B cell (primary cell): ENCODE results near the gene CPLX3. TPM values are rescaled to one million over a fixed set of nuclear protein-coding genes. Genes with fewer than 3 reads are reported as not detected.

Source experiments
- ATAC-seq: fragments of 200-7000 bp; cut with Tn5 transposase; one replicate; pipeline ENCODE4 v1.10.0; 2021; ENCODE audit warnings: low read depth, mild to moderate bottlenecking, moderate number of reproducible peaks, moderate library complexity
- CTCF ChIA-PET: fragments of 350-600 bp; sonication (Branson Sonifier 250); formaldehyde crosslinking; loops from one replicate; lab custom pipeline; 2021; ENCODE audit warnings: antibody characterized with exemption, inconsistent platforms; lab: Charles Lee
- POLR2A ChIA-PET: fragments of 350-600 bp; sonication (Branson Sonifier 250); formaldehyde crosslinking; loops from one replicate; lab custom pipeline; 2021; ENCODE audit warnings: antibody characterized with exemption; lab: Charles Lee
- DNase-seq: peaks from one replicate; pipeline ENCODE4 v3.0.0; 2013
- H2AFZ ChIP-seq: 2 replicates; pipeline ENCODE4 v1.6.1; 2012; ENCODE audit warnings: mild to moderate bottlenecking, low read depth, low read length; ENCODE audit not compliant: insufficient read depth, poor library complexity, severe bottlenecking
- H3K27ac ChIP-seq, 2 donors: 1 replicate in 1 of 2; 2 replicates in 1 of 2; pipeline ENCODE4 v1.5.1; 2012 to 2013; ENCODE audit warnings: low read length in 2 of 2, mild to moderate bottlenecking in 2 of 2, moderate library complexity in 1 of 2
- H3K27me3 ChIP-seq, 4 experiments: fragments of 200-600 bp in 1 of 4; sonication (generic) in 1 of 4; replicated peaks in 1 of 4; 1 replicate in 2 of 4; 2 replicates in 2 of 4; pipeline versions ENCODE4 v1.6.1 to v1.7.0; 2013 to 2016; ENCODE audit warnings: low read length in 3 of 4, mild to moderate bottlenecking in 2 of 4, mixed read lengths in 1 of 4, moderate library complexity in 1 of 4; ENCODE audit not compliant: insufficient read depth in 4 of 4, control insufficient read depth in 3 of 4; ENCODE audit errors: control extremely low read depth in 1 of 4
- H3K36me3 ChIP-seq, 2 experiments: replicated peaks in 1 of 2; 1 replicate in 1 of 2; 2 replicates in 1 of 2; pipeline versions ENCODE4 v1.6.1 to v1.7.1; 2013; ENCODE audit warnings: low read length in 1 of 2; ENCODE audit not compliant: insufficient read depth in 2 of 2, control insufficient read depth in 1 of 2; ENCODE audit errors: control extremely low read depth in 1 of 2, extremely low read depth in 1 of 2
- H3K4me1 ChIP-seq, 2 donors: fragments of 200-600 bp in 1 of 2; sonication (generic) in 1 of 2; 1 replicate in 1 of 2; 2 replicates in 1 of 2; pipeline versions ENCODE4 v1.5.1 to v1.6.1; 2013 to 2017; ENCODE audit warnings: low read length in 2 of 2; ENCODE audit not compliant: control insufficient read depth in 2 of 2, insufficient read depth in 2 of 2
- H3K4me2 ChIP-seq: replicated peaks from 2 replicates; pipeline ENCODE3; 2012; ENCODE audit warnings: mild to moderate bottlenecking, low read depth, low read length; ENCODE audit not compliant: poor library complexity, severe bottlenecking
- H3K4me3 ChIP-seq, 5 experiments: fragments of 200-600 bp in 1 of 5; sonication (generic) in 1 of 5; 1 replicate in 3 of 5; 2 replicates in 2 of 5; pipeline versions ENCODE4 v1.5.1 to v1.7.0; 2011 to 2016; ENCODE audit warnings: low read length in 4 of 5, mild to moderate bottlenecking in 4 of 5, low read depth in 2 of 5, control low read depth in 1 of 5, moderate library complexity in 1 of 5; ENCODE audit not compliant: insufficient read depth in 1 of 5; ENCODE audit errors: control extremely low read depth in 1 of 5, extremely low read depth in 1 of 5
- H3K79me2 ChIP-seq: fragments of 200-600 bp; sonication (generic); one replicate; pipeline ENCODE4 v1.6.0; 2016; ENCODE audit warnings: low read length; ENCODE audit not compliant: control insufficient read depth, insufficient read depth
- H3K9ac ChIP-seq: fragments of 200-600 bp; sonication (generic); 2 replicates; pipeline ENCODE4 v1.6.1; 2017; ENCODE audit warnings: mild to moderate bottlenecking, low read length, moderate library complexity
- H3K9me3 ChIP-seq, 3 donors: one replicate each; pipeline versions ENCODE4 v1.6.1 to v1.7.1; 2013; ENCODE audit warnings: low read length in 2 of 3; ENCODE audit not compliant: control insufficient read depth in 2 of 3, insufficient read depth in 1 of 3; ENCODE audit errors: control extremely low read depth in 1 of 3
- H4K20me1 ChIP-seq: 2 replicates; pipeline ENCODE4 v1.6.0; 2012; ENCODE audit warnings: mild to moderate bottlenecking, low read length; ENCODE audit not compliant: insufficient read depth, control insufficient read depth, poor library complexity, severe bottlenecking
- H3K27ac Mint-ChIP-seq: one replicate; pipeline ENCODE4 v1.8.0; 2021; ENCODE audit warnings: mixed read lengths
- H3K27me3 Mint-ChIP-seq: one replicate; pipeline ENCODE4 v1.8.0; 2021; ENCODE audit warnings: mixed read lengths
- H3K4me1 Mint-ChIP-seq: one replicate; pipeline ENCODE4 v1.8.0; 2021; ENCODE audit warnings: mixed read lengths
- H3K4me3 Mint-ChIP-seq: one replicate; pipeline ENCODE4 v1.8.0; 2021; ENCODE audit warnings: mixed read lengths
- H3K9me3 Mint-ChIP-seq: one replicate; pipeline ENCODE4 v1.8.0; 2022; ENCODE audit warnings: mixed read lengths; ENCODE audit not compliant: insufficient read depth
- EZH2 ChIP-seq: IDR thresholded peaks from 2 replicates; pipeline ENCODE4 v1.6.1; 2012; ENCODE audit warnings: borderline replicate concordance, low read depth, mild to moderate bottlenecking, moderate library complexity, low read length; ENCODE audit not compliant: insufficient read depth, poor library complexity, severe bottlenecking
- WGBS: methylation state at CpG from one replicate; pipeline ENCODE4 v1.1.5; 2013; ENCODE audit warnings: missing lambda C conversion rate; ENCODE audit not compliant: insufficient coverage; 5-methylcytosine and 5-hydroxymethylcytosine counted together
- intact Hi-C: fragments of 100-400 bp; cut with micrococcal nuclease; formaldehyde crosslinking; loops from one replicate; pipeline ENCODE4 v1.10.0; 2022
- polyA plus RNA-seq: library from polyadenylated mRNA; depleted of rRNA; stranded (reverse); fragments of >200 nt; gene quantifications from 2 replicates; pipeline ENCODE4 v1.2.3, GENCODE V29; 2012
- total RNA-seq, 2 donors: library from RNA; stranded (reverse); fragments of 120-200 nt in 1 of 2; gene quantifications; 1 replicate in 1 of 2; 2 replicates in 1 of 2; pipeline versions ENCODE4 v1.2.3 to v1.2.4, GENCODE V29; 2013 to 2022
- TF ChIP-seq, protein P1 (sequence below): fragments of 200-600 bp; IDR thresholded peaks from one replicate; pipeline ENCODE4 v1.8.0; 2022; ENCODE audit warnings: antibody characterized with exemption, mild to moderate bottlenecking

The CPLX3 gene
- total and polyA plus RNA-seq, 2 donors (not counting 1 experiment from before 2014, with no cell fraction given): 0.60 TPM; not detected in 1

DNA sequence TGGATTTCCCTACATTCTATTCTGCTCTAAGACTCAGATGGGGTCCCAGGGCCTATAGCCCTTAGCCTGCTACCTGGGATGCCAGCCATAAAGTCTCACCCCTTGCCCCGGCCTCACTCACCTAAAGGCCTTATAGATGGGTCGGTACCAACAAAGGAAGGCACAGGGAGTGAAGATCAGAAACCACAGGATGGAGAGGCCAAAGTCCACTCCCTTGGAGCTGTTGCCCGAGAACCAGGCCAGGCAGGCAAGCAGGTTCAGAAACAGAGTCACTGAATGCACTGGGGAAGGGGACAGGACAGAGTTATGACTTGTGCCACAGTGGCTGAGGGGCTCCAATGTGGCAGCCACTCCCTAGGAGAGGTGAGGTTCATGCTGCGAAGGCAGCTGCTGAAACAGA is 24.0 kb downstream of the CPLX3 start:
- Histone ChIP-seq H3K27me3 (no peaks in the 10 kb centered on the region), H3K4me3 (no peak overlapping the region), H3K4me1 (peaks cover 3 to 6% of the 10 kb centered on the region in 2 donors), H3K79me2 (peaks cover 9% of the 10 kb centered on the region), H2AFZ (no peak overlapping the region), H3K4me2 (no peak overlapping the region), H4K20me1 (peaks cover 32% of the 10 kb centered on the region), H3K9ac (no peak overlapping the region), H3K36me3 (peaks cover 1 to 69% of the 10 kb centered on the region in 2 experiments), H3K9me3 (no peaks in the 10 kb centered on the region), H3K27ac (no peak overlapping the region)
- DNase-seq: no peak
- Mint-ChIP-seq H3K27ac (no peak overlapping the region), H3K4me1 (peaks cover 13% of the 10 kb centered on the region), H3K27me3 (no peaks in the 10 kb centered on the region), H3K9me3 (no peaks in the 10 kb centered on the region), H3K4me3 (no peak overlapping the region)
- ChIA-PET CTCF (interaction anchor here (1.1 kb wide), 1 partner anchor 79 kb away, joined by 3 read pairs; no protein-coding TSS in a partner anchor), POLR2A (no interaction called here)
- 100% methylated on average over 3 of the region's 4 CpGs for WGBS
- TF ChIP-seq EZH2: no peak
- TF ChIP-seq, protein P1, sequence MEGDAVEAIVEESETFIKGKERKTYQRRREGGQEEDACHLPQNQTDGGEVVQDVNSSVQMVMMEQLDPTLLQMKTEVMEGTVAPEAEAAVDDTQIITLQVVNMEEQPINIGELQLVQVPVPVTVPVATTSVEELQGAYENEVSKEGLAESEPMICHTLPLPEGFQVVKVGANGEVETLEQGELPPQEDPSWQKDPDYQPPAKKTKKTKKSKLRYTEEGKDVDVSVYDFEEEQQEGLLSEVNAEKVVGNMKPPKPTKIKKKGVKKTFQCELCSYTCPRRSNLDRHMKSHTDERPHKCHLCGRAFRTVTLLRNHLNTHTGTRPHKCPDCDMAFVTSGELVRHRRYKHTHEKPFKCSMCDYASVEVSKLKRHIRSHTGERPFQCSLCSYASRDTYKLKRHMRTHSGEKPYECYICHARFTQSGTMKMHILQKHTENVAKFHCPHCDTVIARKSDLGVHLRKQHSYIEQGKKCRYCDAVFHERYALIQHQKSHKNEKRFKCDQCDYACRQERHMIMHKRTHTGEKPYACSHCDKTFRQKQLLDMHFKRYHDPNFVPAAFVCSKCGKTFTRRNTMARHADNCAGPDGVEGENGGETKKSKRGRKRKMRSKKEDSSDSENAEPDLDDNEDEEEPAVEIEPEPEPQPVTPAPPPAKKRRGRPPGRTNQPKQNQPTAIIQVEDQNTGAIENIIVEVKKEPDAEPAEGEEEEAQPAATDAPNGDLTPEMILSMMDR: no peak
- intact Hi-C loops: no loop called here
- no peak for ATAC-seq

DNA sequence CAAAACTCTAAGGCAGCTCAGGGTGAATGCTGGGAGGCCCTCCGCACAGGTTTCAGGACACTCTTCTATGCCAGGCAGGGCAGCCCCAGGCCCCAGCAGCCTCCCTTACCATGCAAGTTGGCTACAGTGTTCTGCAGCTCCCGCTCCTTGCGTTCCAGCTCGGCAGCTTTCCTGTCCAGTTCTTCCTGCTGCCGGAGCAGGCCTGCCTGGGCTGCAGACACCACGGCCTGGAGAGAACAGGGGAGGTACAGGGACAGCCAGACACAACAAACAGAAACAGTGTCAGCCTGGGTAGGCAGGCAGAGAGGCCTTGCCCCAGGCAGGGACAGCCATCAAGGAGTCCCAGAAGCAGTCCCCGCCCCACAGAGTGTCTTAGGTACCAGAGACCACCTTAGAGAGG is 25.5 kb downstream of the CPLX3 start:
- no peak for TF ChIP-seq EZH2
- TF ChIP-seq, protein P1: no peak
- Histone ChIP-seq H3K9me3 (no peaks in the 10 kb centered on the region), H2AFZ (no peak overlapping the region), H3K4me3 (no peak overlapping the region), H3K27me3 (no peaks in the 10 kb centered on the region), H3K79me2 (peaks cover 23% of the 10 kb centered on the region), H3K36me3 (peaks cover 1 to 65% of the 10 kb centered on the region in 2 experiments), H3K27ac (no peak overlapping the region), H3K4me1 (peaks cover 6 to 12% of the 10 kb centered on the region in 2 donors), H4K20me1 (peaks cover 48% of the 10 kb centered on the region), H3K9ac (no peak overlapping the region), H3K4me2 (no peak overlapping the region)
- no peaks in the 10 kb centered on the region for H3K9me3 Mint-ChIP-seq
- ATAC-seq (no peak), DNase-seq (no peak)
- H3K27ac Mint-ChIP-seq: no peak overlapping the region
- intact Hi-C loops: no loop called here
- H3K27me3 Mint-ChIP-seq: no peaks in the 10 kb centered on the region
- CTCF ChIA-PET: no interaction called here
- no peak overlapping the region for H3K4me3 Mint-ChIP-seq
- POLR2A ChIA-PET: no interaction called here
- 100% methylated on average over 7 of the region's 7 CpGs for WGBS
- peaks cover 16% of the 10 kb centered on the region for H3K4me1 Mint-ChIP-seq
